LHCN-M2 (cell line): ENCODE results near the gene CEP89. TPM values are rescaled to one million over a fixed set of nuclear protein-coding genes. Genes with fewer than 3 reads are reported as not detected.
"Not testable (repeated sequence)": the region's sequence is repeated elsewhere in the genome, so short reads cannot be mapped to it uniquely, and the experiment has no call there.

Experiments used
- DNase-seq: peaks from one replicate; pipeline ENCODE4 v3.0.0-alpha.2; 2012; ENCODE audit warnings: low read depth
- total RNA-seq: library from RNA; depleted of rRNA; stranded (reverse); fragments of >200 nt; gene quantifications from 2 replicates; pipeline ENCODE4 v1.2.3, GENCODE V29; 2014

CEP89 gene
- total RNA-seq, 1 experiment from 2014 or later = 21.4 TPM

GRCh38 chr19:32895384-32895783, 76.4 kb downstream of the CEP89 start:
- DNase-seq = no peak

GRCh38 chr19:32891609-32892008, 80.1 kb downstream of the CEP89 start:
- no peak for DNase-seq

- DNase-seq = no peak
These were observed 80.9 kb downstream of the CEP89 start for GRCh38 chr19:32890841-32891240.

- DNase-seq = no peak
These were observed 81.4 kb downstream of the CEP89 start for GRCh38 chr19:32890326-32890725.

GRCh38 chr19:32889137-32889934, 82.4 kb downstream of the CEP89 start:
- DNase-seq = no peak

GRCh38 chr19:32887572-32888215, 84.1 kb downstream of the CEP89 start:
- no peak for DNase-seq

- no peak for DNase-seq
These were observed 85.5 kb downstream of the CEP89 start for GRCh38 chr19:32886241-32886640.

GRCh38 chr19:32885255-32885654, 86.5 kb downstream of the CEP89 start:
- not testable (repeated sequence) for DNase-seq

GRCh38 chr19:32881766-32882165, 90.0 kb downstream of the CEP89 start:
- DNase-seq = no peak

GRCh38 chr19:32880622-32881021, 91.1 kb downstream of the CEP89 start:
- DNase-seq = no peak

GRCh38 chr19:32879741-32880140, 92.0 kb downstream of the CEP89 start:
- no peak for DNase-seq

- no peak for DNase-seq
These were observed 92.8 kb downstream of the CEP89 start for GRCh38 chr19:32878988-32879387.

- DNase-seq = no peak
These were observed 93.6 kb downstream of the CEP89 start for GRCh38 chr19:32877977-32878745.

- no peak for DNase-seq
These were observed 94.3 kb downstream of the CEP89 start for GRCh38 chr19:32877323-32877912.

- DNase-seq = peak; percentile 6
These were observed 94.9 kb downstream of the CEP89 start for GRCh38 chr19:32876919-32877285.

- DNase-seq = no peak
These were observed 95.4 kb downstream of the CEP89 start for GRCh38 chr19:32876236-32876918.

- no peak for DNase-seq
These were observed 96.3 kb downstream of the CEP89 start for GRCh38 chr19:32875428-32875827.

- DNase-seq = no peak
These were observed 97.2 kb downstream of the CEP89 start for GRCh38 chr19:32874605-32875004.

GRCh38 chr19:32873247-32873959, 98.4 kb downstream of the CEP89 start:
- DNase-seq = no peak

GRCh38 chr19:32872391-32872790, 99.4 kb downstream of the CEP89 start:
- no peak for DNase-seq

- no peak for DNase-seq
These were observed 100.7 kb downstream of the CEP89 start for GRCh38 chr19:32870981-32871451.
